SJSA1 (cell line): Measurements from ENCODE around the gene MYCBP2. TPM values are rescaled to one million over a fixed set of nuclear protein-coding genes. Genes with fewer than 3 reads are reported as not detected.
"Not testable (repeated sequence)": the region's sequence is repeated elsewhere in the genome, so short reads cannot be mapped to it uniquely, and the experiment has no call there.

Source experiments
- DNase-seq, 2 experiments: peaks; one replicate each; pipeline ENCODE4 v3.0.0-alpha.2; 2015 to 2020; ENCODE audit warnings: low spot score in 2 of 2, low read depth in 1 of 2
- H3K27ac ChIP-seq: fragments of 250-450 bp; sonication (Bioruptor Pico); 2 replicates; pipeline ENCODE4 v1.5.1; 2020; ENCODE audit warnings: mild to moderate bottlenecking, moderate library complexity
- H3K27me3 ChIP-seq: fragments of 250-450 bp; sonication (Bioruptor Pico); replicated peaks from 2 replicates; pipeline ENCODE4 v1.5.1; 2020; ENCODE audit warnings: mild to moderate bottlenecking, moderate library complexity
- H3K36me3 ChIP-seq: fragments of 250-450 bp; sonication (Bioruptor Pico); 2 replicates; pipeline ENCODE4 v1.5.1; 2020; ENCODE audit warnings: mild to moderate bottlenecking
- H3K4me1 ChIP-seq: fragments of 250-450 bp; sonication (Bioruptor Pico); replicated peaks from 2 replicates; pipeline ENCODE4 v1.6.1; 2021; ENCODE audit warnings: mild to moderate bottlenecking
- H3K4me3 ChIP-seq: fragments of 250-450 bp; sonication (Bioruptor Pico); 2 replicates; pipeline ENCODE4 v1.5.1; 2020; ENCODE audit warnings: mild to moderate bottlenecking
- H3K9me3 ChIP-seq: fragments of 250-450 bp; sonication (Bioruptor Pico); replicated peaks from 2 replicates; pipeline ENCODE4 v1.5.1; 2020; ENCODE audit warnings: mild to moderate bottlenecking
- total RNA-seq: library from RNA; depleted of rRNA; stranded (reverse); fragments of >200 nt; shearing (Covaris generic); gene quantifications from 2 replicates; pipeline ENCODE4 v1.2.3, GENCODE V29; 2014

MYCBP2 gene
- total RNA-seq, 1 experiment from 2014 or later, result 53.2 TPM

- Histone ChIP-seq H3K4me1 (no peaks in the 10 kb centered on the region), H3K36me3 (peaks cover 7% of the 10 kb centered on the region), H3K9me3 (no peaks in the 10 kb centered on the region), H3K27ac (no peak overlapping the region), H3K27me3 (no peaks in the 10 kb centered on the region), H3K4me3 (no peak overlapping the region)
- no peak for DNase-seq
Measured at GRCh38 chr13:77250975-77251374, 75.9 kb downstream of the MYCBP2 start.

- not testable (repeated sequence) for DNase-seq, H3K9me3 ChIP-seq, H3K27me3 ChIP-seq, H3K27ac ChIP-seq, H3K4me3 ChIP-seq, H3K4me1 ChIP-seq
- peaks cover 19% of the 10 kb centered on the region for H3K36me3 ChIP-seq
Measured at GRCh38 chr13:77245224-77245623, 81.7 kb downstream of the MYCBP2 start.

DNA sequence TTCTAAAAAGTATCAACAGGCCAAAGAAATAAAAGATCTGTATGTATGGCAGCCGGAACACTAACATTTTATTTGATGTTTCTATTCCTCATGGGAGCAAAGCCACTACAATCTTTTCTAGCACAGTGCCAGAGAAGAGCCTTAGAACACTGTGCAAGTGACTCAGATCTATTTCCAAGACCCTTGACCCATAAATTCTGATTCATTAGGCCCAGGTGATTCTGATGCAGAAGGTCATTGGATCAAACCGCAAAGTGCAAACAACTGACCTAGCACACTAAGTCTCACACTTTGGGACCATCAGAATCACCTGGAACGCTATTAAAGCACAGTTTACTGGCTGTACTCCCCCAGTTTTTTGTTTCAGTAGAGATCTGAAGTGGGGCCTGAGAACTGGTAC is 87.6 kb downstream of the MYCBP2 start:
- H3K4me1 ChIP-seq, result no peaks in the 10 kb centered on the region
- H3K27ac ChIP-seq, result no peak overlapping the region
- H3K4me3 ChIP-seq, result no peak overlapping the region
- H3K36me3 ChIP-seq, result peaks cover 14% of the 10 kb centered on the region
- no peaks in the 10 kb centered on the region for H3K9me3 ChIP-seq
- DNase-seq, result no peak
- no peaks in the 10 kb centered on the region for H3K27me3 ChIP-seq

- no peaks in the 10 kb centered on the region for H3K9me3 ChIP-seq
- H3K4me1 ChIP-seq, result no peaks in the 10 kb centered on the region
- H3K36me3 ChIP-seq, result peaks cover under 1% of the 10 kb centered on the region; the same call in 1 of the 2 replicates
Measured at GRCh38 chr13:77235456-77236022, 91.4 kb downstream of the MYCBP2 start.

DNA sequence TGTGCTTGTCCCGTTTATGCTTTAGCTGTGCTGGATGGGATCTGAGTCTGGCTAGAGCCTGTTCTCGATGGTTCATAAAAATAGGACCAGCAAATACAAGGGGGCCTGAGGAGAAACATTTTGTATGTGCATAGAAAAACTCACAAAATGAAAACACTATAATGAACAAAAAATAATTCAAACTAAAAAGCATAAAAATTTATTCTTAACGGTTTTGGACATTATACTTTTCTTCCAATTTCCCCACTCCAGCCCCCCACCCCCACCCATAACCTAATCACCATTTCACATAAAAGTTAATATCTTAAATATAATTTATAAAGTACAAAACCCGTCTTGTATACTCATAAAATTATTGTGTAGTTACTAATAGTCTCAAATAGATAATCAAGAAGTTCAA is 93.7 kb downstream of the MYCBP2 start:
- H3K4me1 ChIP-seq, result no peaks in the 10 kb centered on the region
- no peak overlapping the region for H3K4me3 ChIP-seq
- no peaks in the 10 kb centered on the region for H3K9me3 ChIP-seq
- 0 out of 2 replicates have a peak, but pooled peaks cover 3% of the 10 kb centered on the region for H3K36me3 ChIP-seq
- H3K27me3 ChIP-seq, result no peaks in the 10 kb centered on the region
- no peak overlapping the region for H3K27ac ChIP-seq
- DNase-seq, result no peak

More at GRCh38 chr13:77235456-77236022, 91.4 kb downstream of the MYCBP2 start:
- Histone ChIP-seq H3K27me3 (no peaks in the 10 kb centered on the region), H3K4me3 (no peak overlapping the region), H3K27ac (no peak overlapping the region)
- no peak for DNase-seq

DNA sequence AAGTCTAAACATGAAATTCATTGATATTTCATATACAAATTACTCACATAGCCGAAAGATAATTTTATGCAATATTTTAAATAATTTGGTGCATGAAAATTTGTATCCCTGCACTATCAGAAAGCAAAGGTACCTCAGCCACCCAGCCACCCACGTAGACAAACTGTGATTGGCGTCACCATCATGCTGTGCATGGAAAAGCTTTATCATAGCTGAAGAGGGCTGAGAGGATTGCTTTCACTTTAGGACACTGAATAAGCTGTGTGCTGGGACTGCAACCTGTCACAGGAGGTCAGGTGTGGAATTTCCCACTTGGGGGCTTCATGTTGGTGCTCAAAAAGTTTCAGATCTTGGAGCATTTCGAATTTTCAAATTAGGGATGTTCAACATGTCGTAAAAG is 96.3 kb downstream of the MYCBP2 start:
- no peak for DNase-seq
- no peaks in the 10 kb centered on the region for H3K4me1 ChIP-seq
- no peak overlapping the region for H3K4me3 ChIP-seq

GRCh38 chr13:77225946-77226345 is 100.9 kb downstream of the MYCBP2 start:
- Histone ChIP-seq H3K27me3 (no peaks in the 10 kb centered on the region), H3K9me3 (no peaks in the 10 kb centered on the region; the same call in 1 of the 2 replicates), H3K36me3 (peaks cover 14% of the 10 kb centered on the region; the same call in 1 of the 2 replicates), H3K4me3 (no peak overlapping the region), H3K27ac (no peak overlapping the region), H3K4me1 (no peaks in the 10 kb centered on the region)
- DNase-seq, result no peak

More for the DNA sequence above, 96.3 kb downstream of the MYCBP2 start:
- Histone ChIP-seq H3K9me3 (no peaks in the 10 kb centered on the region), H3K27ac (no peak overlapping the region), H3K36me3 (0 out of 2 replicates have a peak, but pooled peaks cover 3% of the 10 kb centered on the region), H3K27me3 (no peaks in the 10 kb centered on the region)

DNA sequence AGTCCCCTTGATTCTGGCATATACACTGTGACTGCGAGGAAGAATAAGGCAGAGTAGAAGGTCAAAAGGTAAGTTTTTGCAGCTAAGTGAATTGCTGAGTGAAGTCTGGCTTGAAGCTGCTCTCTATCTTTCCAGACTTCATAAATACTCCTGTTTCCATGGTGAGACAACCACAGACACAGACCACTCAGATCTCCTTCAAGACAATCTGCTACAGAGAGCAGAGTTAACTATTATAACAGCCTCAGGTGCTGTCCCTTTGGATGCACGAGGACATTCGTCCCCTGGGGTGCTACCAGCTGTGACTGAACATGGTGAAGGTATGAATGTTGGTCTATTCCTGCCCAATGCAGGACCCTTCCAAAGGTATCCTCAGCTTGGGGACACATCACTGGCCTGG is 104.0 kb downstream of the MYCBP2 start:
- H3K9me3 ChIP-seq, result no peaks in the 10 kb centered on the region; the same call in 1 of the 2 replicates

GRCh38 chr13:77222000-77222690 is 104.7 kb downstream of the MYCBP2 start:
- peaks cover 22% of the 10 kb centered on the region for H3K36me3 ChIP-seq
- DNase-seq, result no peak
- H3K27me3 ChIP-seq, result no peaks in the 10 kb centered on the region
- H3K9me3 ChIP-seq, result no peaks in the 10 kb centered on the region; the same call in 1 of the 2 replicates
- no peak overlapping the region for H3K27ac ChIP-seq
- no peak overlapping the region for H3K4me3 ChIP-seq
- H3K4me1 ChIP-seq, result no peaks in the 10 kb centered on the region

More for the DNA sequence above, 104.0 kb downstream of the MYCBP2 start:
- H3K27me3 ChIP-seq, result no peaks in the 10 kb centered on the region
- peaks cover 22% of the 10 kb centered on the region for H3K36me3 ChIP-seq
- no peak overlapping the region for H3K4me3 ChIP-seq
- DNase-seq, result no peak
- no peak overlapping the region for H3K27ac ChIP-seq
- H3K4me1 ChIP-seq, result no peaks in the 10 kb centered on the region

GRCh38 chr13:77219401-77219800 is 107.5 kb downstream of the MYCBP2 start:
- H3K9me3 ChIP-seq, result no peaks in the 10 kb centered on the region; the same call in 1 of the 2 replicates
- peaks cover 39% of the 10 kb centered on the region for H3K36me3 ChIP-seq
- no peak overlapping the region for H3K27ac ChIP-seq
- H3K4me3 ChIP-seq, result no peak overlapping the region
- H3K27me3 ChIP-seq, result no peaks in the 10 kb centered on the region
- no peaks in the 10 kb centered on the region for H3K4me1 ChIP-seq
- DNase-seq, result no peak

- Histone ChIP-seq H3K36me3 (peaks cover 41% of the 10 kb centered on the region), H3K4me1 (peaks cover 9% of the 10 kb centered on the region), H3K9me3 (no peaks in the 10 kb centered on the region; the same call in 1 of the 2 replicates), H3K27ac (no peak overlapping the region), H3K4me3 (no peak overlapping the region), H3K27me3 (no peaks in the 10 kb centered on the region)
- no peak for DNase-seq
Measured at GRCh38 chr13:77218274-77218673, 108.6 kb downstream of the MYCBP2 start.

- Histone ChIP-seq H3K36me3 (peaks cover 45% of the 10 kb centered on the region), H3K9me3 (no peaks in the 10 kb centered on the region), H3K27ac (no peak overlapping the region), H3K27me3 (no peaks in the 10 kb centered on the region), H3K4me3 (no peak overlapping the region), H3K4me1 (peaks cover 13% of the 10 kb centered on the region)
- no peak for DNase-seq
Measured at GRCh38 chr13:77215543-77215942, 111.4 kb downstream of the MYCBP2 start.

GRCh38 chr13:77213644-77214043 is 113.2 kb downstream of the MYCBP2 start:
- peak in 1 of 2 experiments; percentile 12 for DNase-seq
- Histone ChIP-seq H3K36me3 (peaks cover 38% of the 10 kb centered on the region), H3K9me3 (no peaks in the 10 kb centered on the region), H3K4me1 (peaks cover 22% of the 10 kb centered on the region), H3K4me3 (no peak overlapping the region), H3K27me3 (no peaks in the 10 kb centered on the region), H3K27ac (peak overlapping the region; percentile 7; the same call in 1 of the 2 replicates)

- peaks cover 22% of the 10 kb centered on the region for H3K36me3 ChIP-seq
- no peak overlapping the region for H3K4me3 ChIP-seq
- no peaks in the 10 kb centered on the region for H3K27me3 ChIP-seq
- no peaks in the 10 kb centered on the region for H3K9me3 ChIP-seq
- peaks cover 24% of the 10 kb centered on the region for H3K4me1 ChIP-seq
- peak overlapping the region; percentile 25 for H3K27ac ChIP-seq
- peak; percentile 57 to 86 for DNase-seq
Measured at GRCh38 chr13:77207943-77208342, 119.0 kb downstream of the MYCBP2 start.
